GM18511 (cell line): ENCODE results near the gene PAPOLA.
A peak's percentile ranks its signal among the peaks of the same experiment; 100 is the strongest.

Experiments used
- ATAC-seq: cut with Tn5 transposase; IDR thresholded peaks from one replicate; pipeline ENCODE4 v1.9.1; 2021; ENCODE audit warnings: mild to moderate bottlenecking, moderate library complexity; ENCODE audit not compliant: unreplicated experiment

The PAPOLA gene

DNA sequence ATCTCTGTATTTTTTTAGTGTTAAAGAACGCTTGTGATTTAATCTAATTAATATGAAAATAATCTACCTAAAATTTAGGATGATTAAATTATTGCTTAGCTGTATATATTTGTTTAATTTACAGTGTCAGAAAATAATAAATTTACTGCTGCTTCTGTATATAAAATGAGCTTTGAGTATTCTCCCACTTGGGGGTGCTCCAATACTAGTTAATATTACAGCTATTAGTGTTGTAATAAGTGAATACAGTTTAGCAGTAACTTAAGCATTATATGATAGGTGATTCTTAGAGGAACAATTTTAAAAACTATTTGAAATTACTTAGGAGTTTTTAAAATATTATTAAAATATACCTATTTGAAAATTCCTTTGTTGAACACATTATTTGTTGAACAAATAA, 62.2 kb downstream of the PAPOLA start:
- no peak for ATAC-seq

DNA sequence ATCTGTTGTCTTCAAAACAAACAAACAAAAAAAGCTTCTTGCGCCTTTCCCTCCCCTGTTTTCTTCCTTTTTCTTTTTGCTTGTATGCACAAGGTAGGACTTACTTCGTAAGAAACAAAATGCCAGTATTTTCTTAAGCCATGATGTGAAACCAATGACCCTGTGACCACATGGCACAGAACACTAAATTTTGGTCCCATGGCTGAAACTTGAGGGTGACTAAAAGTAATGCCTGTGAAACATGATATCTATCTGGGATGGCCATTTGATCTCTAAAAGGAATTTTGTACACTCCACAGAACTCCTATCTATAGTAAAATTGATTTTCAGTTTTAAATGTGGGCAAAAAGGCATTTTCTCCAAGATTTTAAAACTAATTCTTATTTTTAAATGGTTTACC, 63.6 kb downstream of the PAPOLA start:
- no peak for ATAC-seq

DNA sequence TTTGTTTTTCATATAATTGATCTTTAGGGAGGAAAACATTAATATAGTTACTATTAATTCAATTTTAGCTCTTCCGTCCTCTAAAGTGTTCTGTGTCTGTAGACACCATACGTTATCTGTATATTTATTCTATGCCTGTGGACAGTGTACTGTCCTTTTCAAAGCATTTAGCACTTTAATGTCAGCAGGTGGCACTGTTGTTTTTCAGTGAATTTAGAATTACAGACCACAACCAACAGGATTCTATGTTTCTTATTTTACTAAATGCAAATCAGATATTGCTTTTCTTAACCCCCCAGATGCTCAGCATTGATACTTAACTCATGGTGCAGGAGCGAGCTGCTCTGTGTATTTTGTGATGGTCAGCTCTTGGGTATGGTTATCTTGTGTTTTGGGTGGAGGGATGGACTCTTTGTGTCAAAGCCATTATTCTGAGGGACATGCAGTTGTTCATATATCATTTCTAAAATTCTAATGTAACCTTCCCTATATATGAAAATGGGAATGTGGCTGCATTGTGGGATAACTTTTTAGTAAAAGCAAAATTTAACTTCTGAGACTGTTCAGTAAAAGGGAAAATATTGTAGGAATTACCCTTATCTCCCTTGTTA, 65.2 kb downstream of the PAPOLA start:
- peak; percentile 75 for ATAC-seq

DNA sequence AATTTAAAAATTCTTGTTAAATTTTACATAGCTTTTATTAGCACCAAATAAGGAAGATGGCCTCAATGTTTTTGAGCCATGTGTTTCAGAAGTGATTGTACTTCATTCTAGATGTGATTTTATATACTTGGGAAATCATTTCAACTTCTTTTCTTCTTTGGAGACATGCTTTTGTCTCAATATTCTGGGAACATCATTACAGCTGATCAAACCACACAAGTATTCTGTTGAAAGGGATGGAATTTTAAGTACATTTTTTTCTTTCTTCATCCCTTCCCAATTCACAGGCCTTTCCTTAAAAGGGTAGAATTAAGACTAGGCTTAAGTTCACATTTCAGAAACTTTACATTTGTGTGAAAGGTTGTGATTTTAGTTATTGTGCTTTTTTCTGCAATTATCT, 66.4 kb downstream of the PAPOLA start:
- no peak for ATAC-seq

DNA sequence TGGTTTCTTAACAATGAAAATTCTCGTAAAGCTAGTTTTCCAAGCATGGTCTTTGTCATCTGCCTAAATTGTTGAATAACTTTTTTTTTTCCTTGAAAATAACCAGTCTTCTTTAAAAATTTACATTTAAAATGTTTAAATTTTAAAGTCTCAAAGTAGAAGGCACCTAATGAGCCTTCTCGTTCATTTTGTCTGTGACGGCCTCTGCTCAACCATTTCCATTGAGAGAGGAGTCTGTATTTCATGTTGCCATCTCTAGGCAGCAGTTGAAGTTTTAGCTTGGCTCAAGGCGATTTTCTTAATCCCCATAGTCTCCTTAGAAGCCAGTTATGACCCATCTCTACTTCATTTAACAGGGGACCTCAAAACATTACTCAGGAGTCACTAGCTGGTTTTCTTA, 69.1 kb downstream of the PAPOLA start:
- ATAC-seq: no peak

DNA sequence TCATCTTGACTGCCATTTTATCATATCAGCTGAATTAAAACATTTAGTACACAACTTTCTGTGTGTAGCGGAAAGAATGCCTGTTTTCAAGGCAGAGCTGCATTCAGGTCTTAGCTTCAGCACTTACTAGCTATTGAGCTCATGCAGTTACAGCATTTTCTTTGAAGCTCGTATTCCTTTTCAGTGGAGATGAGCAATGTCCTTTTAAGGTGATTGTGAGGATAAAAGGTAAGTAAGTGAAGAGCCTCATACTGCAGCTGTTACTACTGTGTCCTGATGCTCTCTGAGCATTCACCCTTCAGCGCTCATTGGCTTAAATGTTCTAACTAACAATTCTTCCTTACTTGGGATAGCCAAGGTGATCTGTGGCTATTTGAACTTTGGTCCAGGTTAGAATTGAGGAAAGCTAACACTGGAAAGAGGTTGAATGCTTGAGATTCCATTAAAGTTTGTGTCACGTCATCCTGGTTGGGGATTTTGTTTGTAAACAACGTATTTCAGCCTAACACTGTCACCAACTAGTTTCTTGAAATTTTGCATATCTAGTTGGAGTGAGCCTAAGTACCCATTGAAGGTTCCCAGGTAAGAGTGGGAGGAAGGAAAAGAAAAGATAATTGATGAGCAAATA, 71.4 kb downstream of the PAPOLA start:
- no peak for ATAC-seq

DNA sequence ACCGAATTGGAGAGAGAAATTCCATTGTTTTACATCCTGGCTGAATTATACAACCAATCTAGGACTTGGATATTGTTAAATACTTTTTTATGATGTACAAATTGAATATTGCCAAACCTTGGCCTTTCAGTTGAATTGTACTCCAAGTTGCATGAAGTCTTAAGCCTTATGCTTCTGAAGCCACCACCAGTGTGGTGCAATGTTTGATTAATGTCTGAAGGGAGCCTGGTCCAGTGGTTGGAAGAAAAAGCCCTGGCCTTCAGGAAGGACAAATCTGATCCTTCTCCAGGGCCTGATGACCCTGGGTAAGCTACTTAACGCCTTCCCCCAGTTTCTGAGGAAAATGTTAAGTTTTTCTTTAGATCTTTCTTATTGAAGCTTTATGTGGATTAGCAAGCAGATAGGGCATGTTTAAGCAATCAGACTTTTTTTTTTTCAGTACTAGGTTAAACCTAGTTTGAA, 72.0 kb downstream of the PAPOLA start:
- no peak for ATAC-seq

DNA sequence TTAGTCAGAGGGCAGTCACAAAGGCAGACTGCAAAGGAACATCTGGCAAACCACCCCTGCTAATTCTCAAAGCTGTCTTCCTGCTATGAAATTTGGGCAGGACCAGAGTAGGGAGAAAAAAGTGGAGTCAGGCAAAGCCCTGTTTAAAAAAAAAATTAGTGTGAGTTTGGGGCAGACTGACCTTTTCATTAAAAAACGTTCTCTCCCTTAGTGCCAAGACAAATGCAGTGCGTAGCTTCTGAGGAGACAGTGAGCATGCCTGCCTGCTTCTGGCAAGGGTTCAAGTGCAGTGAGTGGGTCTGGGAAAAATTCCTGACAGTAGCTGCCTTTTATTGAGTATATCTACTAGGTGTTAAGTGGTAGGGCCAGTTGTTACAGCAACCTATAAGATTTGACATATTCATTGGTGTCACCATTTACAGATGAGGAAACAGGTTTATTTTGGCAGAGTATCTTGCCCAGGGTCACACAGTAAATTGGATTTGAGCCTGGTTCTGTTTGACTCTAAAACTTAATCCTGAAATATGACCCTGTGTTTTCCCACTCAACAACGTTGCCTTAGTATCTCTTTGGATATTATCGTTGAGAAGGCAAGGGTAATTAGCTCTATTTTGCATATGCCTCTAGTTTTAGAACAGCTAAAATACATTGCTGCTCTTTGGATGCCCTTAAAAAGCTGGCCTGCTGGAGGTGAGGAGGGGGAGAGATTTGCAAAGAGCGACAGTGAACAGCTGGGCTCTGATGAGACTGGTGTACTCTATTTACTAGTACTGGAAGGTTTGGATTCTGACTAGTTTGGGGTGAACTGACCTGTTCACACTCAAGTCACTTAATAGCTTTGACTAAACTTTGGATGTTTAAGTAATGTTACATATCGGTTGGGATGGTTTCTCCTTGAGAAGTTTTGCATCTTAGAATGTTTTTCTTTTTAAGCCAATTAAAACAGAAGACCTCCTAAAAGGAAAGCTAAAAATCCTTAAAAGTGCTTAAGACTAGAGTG, 72.8 kb downstream of the PAPOLA start:
- no peak for ATAC-seq

- no peak for ATAC-seq
These were observed 74.2 kb downstream of the PAPOLA start for GRCh38 chr14:96576359-96576758.

GRCh38 chr14:96576937-96577336, 74.8 kb downstream of the PAPOLA start:
- no peak for ATAC-seq

DNA sequence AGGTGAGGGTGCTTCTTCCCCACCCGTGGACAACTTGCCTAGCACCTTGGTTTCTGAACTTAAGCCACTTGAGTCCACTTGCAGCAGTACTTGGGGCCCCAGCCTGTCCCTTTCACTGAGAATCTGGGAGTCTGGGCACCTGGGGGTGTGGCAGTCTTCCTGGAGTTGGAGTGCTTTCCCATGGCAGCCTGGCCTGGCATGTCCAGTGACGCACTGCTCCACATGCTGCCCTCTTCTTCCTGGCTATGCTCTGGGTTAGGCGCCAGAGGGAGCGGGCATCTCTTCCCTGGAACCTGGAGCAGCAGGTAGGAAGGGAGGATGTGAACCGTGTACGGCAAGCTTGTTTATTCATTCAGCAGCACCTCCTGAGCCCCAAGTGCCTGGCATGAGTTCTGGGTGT, 76.4 kb downstream of the PAPOLA start:
- ATAC-seq: no peak

GRCh38 chr14:96579358-96579757, 77.2 kb downstream of the PAPOLA start:
- no peak for ATAC-seq

GRCh38 chr14:96579855-96580254, 77.7 kb downstream of the PAPOLA start:
- ATAC-seq: no peak

DNA sequence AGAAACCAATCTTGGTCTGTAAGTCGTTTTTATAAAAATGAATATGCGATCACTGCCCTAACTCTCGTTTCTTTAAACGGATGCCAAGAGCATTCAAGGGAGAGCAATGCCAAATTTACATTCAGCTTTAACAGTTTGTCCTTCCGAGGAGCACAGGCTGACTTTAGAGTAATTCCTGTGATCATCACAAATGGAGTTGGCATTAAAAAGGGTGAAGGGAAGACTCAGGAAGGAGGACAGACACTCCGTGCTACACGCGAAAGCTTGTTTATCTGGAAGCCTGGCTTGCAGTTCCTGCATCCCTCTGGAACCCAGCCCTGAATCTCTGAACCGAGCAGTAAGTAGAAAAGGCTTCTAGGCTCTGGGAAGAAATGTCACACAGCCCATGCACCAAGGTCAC, 78.4 kb downstream of the PAPOLA start:
- no peak for ATAC-seq

GRCh38 chr14:96581026-96581425, 78.8 kb downstream of the PAPOLA start:
- ATAC-seq: no peak

DNA sequence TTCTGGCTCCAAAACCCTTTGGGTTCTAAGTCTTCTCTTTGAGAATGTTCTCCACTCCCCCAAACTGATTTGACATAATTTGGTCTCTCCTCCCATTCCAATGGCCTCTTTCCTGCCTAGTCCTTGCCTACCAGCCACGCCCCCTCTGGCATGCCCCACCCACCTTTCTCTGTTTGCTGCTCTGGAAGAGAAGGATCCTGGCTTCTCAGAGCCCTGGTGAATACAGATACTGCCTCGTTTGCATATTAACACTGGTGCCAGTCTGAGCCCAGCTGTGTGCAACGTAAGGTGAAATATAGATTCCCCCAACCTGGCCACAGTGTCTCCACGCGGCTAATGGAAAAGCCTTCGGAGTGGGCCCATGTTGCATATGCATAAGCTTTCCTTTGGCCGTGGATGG, 79.7 kb downstream of the PAPOLA start:
- ATAC-seq: no peak

DNA sequence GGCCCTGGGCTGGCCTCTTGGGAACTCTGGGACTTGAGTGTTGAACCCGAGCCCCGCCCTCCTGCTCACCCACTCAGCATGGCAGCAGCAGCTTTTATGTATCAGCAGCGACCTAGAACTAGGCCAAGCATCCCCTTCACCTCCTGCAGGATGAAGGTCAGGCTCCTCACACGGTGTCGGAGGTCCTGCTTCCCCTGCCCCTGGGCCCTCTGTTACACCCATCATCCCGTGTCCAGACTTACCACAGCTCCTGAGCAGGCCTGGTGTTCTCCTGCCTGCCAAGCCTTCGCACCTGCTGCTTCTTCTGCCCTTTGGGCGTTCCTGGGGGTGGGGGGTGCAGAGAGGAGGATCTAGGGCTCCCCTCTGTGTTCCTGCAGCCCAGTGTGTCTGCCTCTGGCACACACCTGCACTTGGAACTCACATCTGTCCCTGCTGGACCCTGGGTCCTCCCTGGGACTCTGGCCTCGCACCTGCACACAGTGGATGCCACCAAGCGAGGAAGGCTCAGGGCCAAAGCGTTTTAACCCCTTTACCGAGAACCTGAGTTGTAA, 80.3 kb downstream of the PAPOLA start:
- ATAC-seq: no peak

- ATAC-seq: no peak
These were observed 80.8 kb downstream of the PAPOLA start for GRCh38 chr14:96582995-96583394.

GRCh38 chr14:96583569-96584041, 81.4 kb downstream of the PAPOLA start:
- no peak for ATAC-seq

- peak; percentile 79 for ATAC-seq
These were observed 82.2 kb downstream of the PAPOLA start for GRCh38 chr14:96584199-96584906.
